GM12875 (cell line): Measurements from ENCODE around the gene RIOK2.

Experiments used
- H3K4me3 ChIP-seq: one replicate; pipeline ENCODE4 v1.5.1; 2011; ENCODE audit warnings: low read depth, low read length, control low read depth
- CTCF ChIP-seq: IDR thresholded peaks from 2 replicates; pipeline ENCODE4 v1.5.1; 2011; ENCODE audit warnings: low read depth, mild to moderate bottlenecking, control low read depth, inconsistent platforms, low read length, moderate library complexity, borderline replicate concordance; ENCODE audit not compliant: insufficient read depth

The RIOK2 gene

GRCh38 chr5:97127727-97128126, 55.3 kb downstream of the RIOK2 start:
- H3K4me3 ChIP-seq = no peak overlapping the region
- TF ChIP-seq CTCF = no peak

GRCh38 chr5:97125125-97125683, 57.8 kb downstream of the RIOK2 start:
- no peak overlapping the region for H3K4me3 ChIP-seq
- TF ChIP-seq CTCF = no peak

GRCh38 chr5:97124335-97124734, 58.7 kb downstream of the RIOK2 start:
- TF ChIP-seq CTCF = no peak
- H3K4me3 ChIP-seq = no peak overlapping the region

- TF ChIP-seq CTCF = no peak
- no peak overlapping the region for H3K4me3 ChIP-seq
These were observed 61.2 kb downstream of the RIOK2 start for GRCh38 chr5:97121848-97122247.

GRCh38 chr5:97120195-97120594, 62.9 kb downstream of the RIOK2 start:
- H3K4me3 ChIP-seq = no peak overlapping the region
- TF ChIP-seq CTCF = no peak

GRCh38 chr5:97119007-97119390, 64.0 kb downstream of the RIOK2 start:
- H3K4me3 ChIP-seq = no peak overlapping the region
- no peak for TF ChIP-seq CTCF

GRCh38 chr5:97118261-97119006, 64.6 kb downstream of the RIOK2 start:
- H3K4me3 ChIP-seq = no peak overlapping the region

More at GRCh38 chr5:97118261-97119006, 64.6 kb downstream of the RIOK2 start:
- TF ChIP-seq CTCF = no peak
